CD4-positive, CD25-positive, alpha-beta regulatory T cell (primary cell): Measurements from ENCODE around the gene ZFP69B. TPM values are rescaled to one million over a fixed set of nuclear protein-coding genes. Genes with fewer than 3 reads are reported as not detected.

ENCODE experiments used
- ATAC-seq, 2 donors: fragments of 150-1000 bp; cut with Tn5 transposase; one replicate each; pipeline ENCODE4 v1.10.0; 2021; ENCODE audit warnings: low read depth in 2 of 2, moderate number of reproducible peaks in 2 of 2, moderate library complexity in 1 of 2
- DNase-seq, 3 donors: peaks; one replicate each; pipeline versions ENCODE4 v3.0.0 to v3.0.0-alpha.2; 2012 to 2022; ENCODE audit warnings: mixed read lengths in 1 of 3
- H3K27ac ChIP-seq: one replicate; pipeline ENCODE4 v1.7.0; 2013; ENCODE audit warnings: mild to moderate bottlenecking, low read length; ENCODE audit not compliant: insufficient read depth, poor library complexity, severe bottlenecking
- H3K27me3 ChIP-seq: one replicate; pipeline ENCODE4 v1.7.0; 2013; ENCODE audit warnings: low read length; ENCODE audit not compliant: control insufficient read depth, insufficient read depth
- H3K36me3 ChIP-seq: one replicate; pipeline ENCODE4 v1.7.0; 2013; ENCODE audit warnings: mild to moderate bottlenecking, low read length, moderate library complexity; ENCODE audit not compliant: control insufficient read depth, insufficient read depth
- H3K4me1 ChIP-seq: 2 replicates; pipeline ENCODE4 v1.7.0; 2013; ENCODE audit warnings: mild to moderate bottlenecking, low read length; ENCODE audit not compliant: insufficient read depth, control insufficient read depth, poor library complexity, severe bottlenecking
- H3K4me3 ChIP-seq: one replicate; pipeline ENCODE4 v1.7.0; 2013; ENCODE audit warnings: low read depth, mild to moderate bottlenecking, low read length, moderate library complexity
- H3K9me3 ChIP-seq, 2 experiments: 1 replicate in 1 of 2; 2 replicates in 1 of 2; pipeline ENCODE4 v1.7.0; 2013; ENCODE audit warnings: low read length in 2 of 2, mild to moderate bottlenecking in 1 of 2, moderate library complexity in 1 of 2; ENCODE audit not compliant: control insufficient read depth in 2 of 2
- H3K27ac Mint-ChIP-seq, 3 donors: one replicate each; pipeline ENCODE4 v1.8.0; 2020 to 2022; ENCODE audit warnings: mild to moderate bottlenecking in 3 of 3, mixed read lengths in 3 of 3, moderate library complexity in 2 of 3
- H3K27me3 Mint-ChIP-seq: one replicate; pipeline ENCODE4 v1.8.0; 2022; ENCODE audit warnings: mild to moderate bottlenecking, mixed read lengths
- H3K36me3 Mint-ChIP-seq: one replicate; pipeline ENCODE4 v1.8.0; 2020; ENCODE audit warnings: mixed read lengths
- H3K4me1 Mint-ChIP-seq, 4 donors: one replicate each; pipeline ENCODE4 v1.8.0; 2020 to 2022; ENCODE audit warnings: mixed read lengths in 4 of 4, mild to moderate bottlenecking in 1 of 4
- H3K4me3 Mint-ChIP-seq, 4 donors: one replicate each; pipeline ENCODE4 v1.8.0; 2020 to 2022; ENCODE audit warnings: mild to moderate bottlenecking in 4 of 4, mixed read lengths in 4 of 4, moderate library complexity in 3 of 4
- H3K9me3 Mint-ChIP-seq, 7 donors: one replicate each; pipeline ENCODE4 v1.8.0; 2020 to 2022; ENCODE audit warnings: mixed read lengths in 7 of 7, mild to moderate bottlenecking in 3 of 7, moderate library complexity in 2 of 7
- polyA plus RNA-seq, 4 donors: library from polyadenylated mRNA; unstranded; fragments of 300-500 nt; fragmentation: Illumina TruSeq; gene quantifications; one replicate each; pipeline ENCODE4 v1.2.3, GENCODE V29; 2021
- total RNA-seq: library from RNA; stranded (reverse); gene quantifications from one replicate; pipeline ENCODE4 v1.2.3, GENCODE V29; 2022

The ZFP69B gene
- total and polyA plus RNA-seq, 5 donors from 2014 or later, result 1.3 to 2.6 (median 2.0) TPM

DNA sequence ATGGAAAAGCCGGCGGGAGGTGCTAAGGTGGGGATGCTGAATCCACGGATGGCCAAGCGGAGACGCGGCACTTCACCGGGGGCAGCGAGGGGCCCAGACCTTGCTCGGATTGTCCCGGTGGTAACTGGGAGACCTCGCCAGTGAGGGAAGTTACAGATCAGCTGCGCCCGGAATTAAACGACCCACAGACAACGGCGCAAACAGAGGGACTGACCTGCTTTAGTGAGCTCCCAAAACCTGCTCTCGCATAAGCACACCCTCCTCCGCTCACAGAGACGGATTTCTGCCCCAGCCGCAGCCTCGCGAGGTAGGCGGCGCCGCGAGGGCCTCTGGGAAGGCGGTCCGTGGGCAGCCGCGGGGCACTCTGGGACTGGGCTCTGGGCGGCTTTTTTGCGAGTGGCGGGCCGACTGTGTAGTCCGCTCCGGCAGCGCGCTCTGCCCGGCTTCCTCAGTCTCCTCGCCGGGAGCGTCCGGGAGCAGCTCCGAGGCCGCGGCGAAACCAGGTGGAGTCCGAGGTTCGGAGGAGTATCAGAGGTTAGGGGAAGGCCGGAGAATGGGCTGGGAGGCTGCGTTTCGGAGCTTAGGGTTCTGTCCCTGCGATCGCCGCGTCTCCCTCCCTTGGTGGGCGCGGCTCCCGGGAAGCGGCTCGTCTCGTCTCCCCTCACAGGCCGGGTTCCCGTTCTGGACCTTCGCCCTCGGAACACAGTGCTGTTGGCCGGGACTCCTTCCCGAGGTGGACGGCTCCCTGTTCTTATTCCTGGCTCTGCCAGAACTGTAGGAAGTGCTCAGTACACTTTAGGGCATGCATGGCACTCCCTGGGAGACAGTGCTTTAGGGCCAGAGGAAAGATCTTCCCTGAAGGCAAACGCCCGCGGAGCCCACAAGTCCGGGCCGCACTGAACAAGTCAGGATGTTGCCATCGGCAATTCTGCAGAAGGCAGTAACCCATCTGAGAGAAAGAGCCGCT, 58.4 kb downstream of the ZFP69B start, which contains the start of gene EXO5:
TSS of gene EXO5 (plus strand) at position 393 of the 967 bp plus-strand sequence. CDS start 5,778 bp downstream, outside the sequence.
- Histone ChIP-seq H3K27me3 (no peaks in the 10 kb centered on the region), H3K9me3 (peaks cover 14 to 34% of the 10 kb centered on the region in 2 experiments), H3K36me3 (no peaks in the 10 kb centered on the region), H3K27ac (peak within 1 kb of the TSS; percentile 55), H3K4me1 (peaks cover 15% of the 10 kb centered on the region), H3K4me3 (peak within 1 kb of the TSS; percentile 81)
- peak; percentile 98 to 99 for ATAC-seq
- peak; percentile 58 to 89 (median 74) for DNase-seq
- peaks cover 0 to 33% (median 17%) of the 10 kb centered on the region in 7 donors for H3K9me3 Mint-ChIP-seq
- H3K4me1 Mint-ChIP-seq, result peaks cover 8 to 22% (median 9%) of the 10 kb centered on the region in 4 donors
- H3K27me3 Mint-ChIP-seq, result no peaks in the 10 kb centered on the region
- peak within 1 kb of the TSS; percentile 85 to 90 (median 88) for H3K27ac Mint-ChIP-seq
- peak within 1 kb of the TSS; percentile 88 to 92 (median 90) for H3K4me3 Mint-ChIP-seq
- peaks cover 27% of the 10 kb centered on the region for H3K36me3 Mint-ChIP-seq

Other genes starting within 250 kb of the ZFP69B start
- not detected for gene TMCO2, start 202.5 kb upstream of the ZFP69B start, total RNA-seq
- gene TMCO2, start 202.5 kb upstream of the ZFP69B start, polyA plus RNA-seq, result not detected
- 12.2 TPM for gene ZMPSTE24, start 192.2 kb upstream of the ZFP69B start, total RNA-seq
- 10 to 100 TPM; 23.3 to 35.1 (median 32.0) TPM for gene ZMPSTE24, start 192.2 kb upstream of the ZFP69B start, polyA plus RNA-seq
- gene COL9A2, start 133.2 kb upstream of the ZFP69B start, total RNA-seq, result 2.9 TPM
- 1 to 10 TPM in 1 of 4 donors, under 1 TPM in 3; 0.26 to 1.5 (median 0.50) TPM for gene COL9A2, start 133.2 kb upstream of the ZFP69B start, polyA plus RNA-seq
- 341 TPM for gene SMAP2, start 76.7 kb upstream of the ZFP69B start, total RNA-seq
- gene SMAP2, start 76.7 kb upstream of the ZFP69B start, polyA plus RNA-seq, result 100 to 1,000 TPM; 297 to 472 (median 407) TPM
- 3.3 TPM for gene ZFP69, start 26.8 kb downstream of the ZFP69B start, total RNA-seq
- gene ZFP69, start 26.8 kb downstream of the ZFP69B start, polyA plus RNA-seq, result 1 to 10 TPM; 3.7 to 6.9 (median 4.2) TPM
- gene EXO5, start 58.3 kb downstream of the ZFP69B start, total RNA-seq, result 7.2 TPM
- 1 to 10 TPM; 4.0 to 8.7 (median 7.7) TPM for gene EXO5, start 58.3 kb downstream of the ZFP69B start, polyA plus RNA-seq
- 5.3 TPM for gene ZNF684, start 81.2 kb downstream of the ZFP69B start, total RNA-seq
- gene ZNF684, start 81.2 kb downstream of the ZFP69B start, polyA plus RNA-seq, result 1 to 10 TPM; 5.3 to 6.0 (median 5.7) TPM
- gene RIMS3, start 215.2 kb downstream of the ZFP69B start, total RNA-seq, result 3.8 TPM
- gene RIMS3, start 215.2 kb downstream of the ZFP69B start, polyA plus RNA-seq, result 1 to 10 TPM; 1.0 to 3.3 (median 1.6) TPM
- gene NFYC, start 241.2 kb downstream of the ZFP69B start, total RNA-seq, result 61.1 TPM
- gene NFYC, start 241.2 kb downstream of the ZFP69B start, polyA plus RNA-seq, result 10 to 100 TPM; 51.2 to 59.0 (median 56.1) TPM